ES-I3 (cell line): ENCODE results near the gene TTC28.
"Not testable (repeated sequence)": the region's sequence is repeated elsewhere in the genome, so short reads cannot be mapped to it uniquely, and the experiment has no call there.

ENCODE experiments used
- H3K36me3 ChIP-seq: 2 replicates; pipeline ENCODE4 v1.6.1; 2013; ENCODE audit warnings: mild to moderate bottlenecking, low read length, control low read depth, moderate library complexity; ENCODE audit not compliant: insufficient read depth
- H3K4me1 ChIP-seq: 2 replicates; pipeline ENCODE4 v1.6.1; 2013; ENCODE audit warnings: mild to moderate bottlenecking, control low read depth, low read length; ENCODE audit not compliant: insufficient read depth
- H3K9ac ChIP-seq: 2 replicates; pipeline ENCODE4 v1.6.1; 2013; ENCODE audit warnings: low read depth, mild to moderate bottlenecking, low read length, moderate library complexity
- H3K9me3 ChIP-seq: 2 replicates; pipeline ENCODE4 v1.6.1; 2013; ENCODE audit warnings: mild to moderate bottlenecking, low read length, moderate library complexity; ENCODE audit not compliant: control insufficient read depth, insufficient read depth

TTC28 gene

DNA sequence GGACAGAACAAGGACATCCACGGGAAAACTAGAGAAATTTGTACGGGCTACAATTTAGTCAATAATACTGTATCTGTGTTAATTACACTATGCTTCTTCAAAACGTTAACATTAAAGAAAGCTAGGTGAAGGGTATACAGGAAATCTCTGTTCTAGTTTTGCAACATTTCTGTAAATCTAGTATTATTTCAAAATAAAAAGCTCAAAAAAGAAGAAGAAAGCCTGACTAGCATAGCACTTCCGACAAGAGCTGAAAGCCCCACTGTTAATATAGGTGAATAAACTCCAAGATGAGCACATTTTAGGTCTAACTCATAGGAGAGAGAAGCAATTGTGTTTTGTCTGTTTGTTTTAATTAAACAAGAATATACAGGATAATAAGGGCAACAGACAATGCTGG is 299.7 kb downstream of the TTC28 start:
- H3K36me3 ChIP-seq = no peaks in the 10 kb centered on the region
- H3K9me3 ChIP-seq = no peaks in the 10 kb centered on the region
- no peak overlapping the region for H3K9ac ChIP-seq
- peaks cover 14% of the 10 kb centered on the region; the same call in 1 of the 2 replicates for H3K4me1 ChIP-seq

DNA sequence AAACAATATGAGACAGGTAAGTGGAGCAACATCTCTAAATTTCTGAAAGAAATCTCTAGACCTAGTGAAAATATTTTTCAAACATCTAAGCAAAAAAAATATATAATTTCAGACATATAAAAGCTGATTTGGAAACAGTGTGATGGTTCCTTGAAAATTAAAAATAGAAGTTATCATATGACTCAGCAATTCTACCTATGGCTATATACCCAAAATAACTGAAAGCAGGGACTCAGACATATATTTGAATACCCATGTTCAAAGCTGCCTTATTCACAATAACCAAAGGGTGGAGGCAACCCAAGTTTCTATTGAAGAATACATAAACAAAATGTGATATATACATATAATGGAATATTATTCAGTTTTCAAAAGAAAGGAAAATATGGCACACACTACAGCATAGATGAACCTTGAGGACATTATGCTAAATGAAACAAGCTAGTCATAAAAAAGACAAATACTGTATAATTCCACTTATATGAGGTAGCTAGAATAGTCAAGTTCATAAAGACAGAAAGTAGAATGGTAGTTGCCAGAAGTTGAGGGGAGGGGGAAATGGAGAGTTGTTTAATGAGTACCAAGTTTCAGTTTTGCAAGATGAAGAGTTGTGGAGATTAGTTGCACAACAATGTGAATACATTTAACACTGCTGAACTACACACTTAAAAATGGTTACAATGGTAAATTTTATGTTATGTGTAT is 300.4 kb downstream of the TTC28 start:
- Histone ChIP-seq H3K9me3 (no peaks in the 10 kb centered on the region), H3K36me3 (no peaks in the 10 kb centered on the region), H3K9ac (no peak overlapping the region), H3K4me1 (peaks cover 14% of the 10 kb centered on the region; the same call in 1 of the 2 replicates)

DNA sequence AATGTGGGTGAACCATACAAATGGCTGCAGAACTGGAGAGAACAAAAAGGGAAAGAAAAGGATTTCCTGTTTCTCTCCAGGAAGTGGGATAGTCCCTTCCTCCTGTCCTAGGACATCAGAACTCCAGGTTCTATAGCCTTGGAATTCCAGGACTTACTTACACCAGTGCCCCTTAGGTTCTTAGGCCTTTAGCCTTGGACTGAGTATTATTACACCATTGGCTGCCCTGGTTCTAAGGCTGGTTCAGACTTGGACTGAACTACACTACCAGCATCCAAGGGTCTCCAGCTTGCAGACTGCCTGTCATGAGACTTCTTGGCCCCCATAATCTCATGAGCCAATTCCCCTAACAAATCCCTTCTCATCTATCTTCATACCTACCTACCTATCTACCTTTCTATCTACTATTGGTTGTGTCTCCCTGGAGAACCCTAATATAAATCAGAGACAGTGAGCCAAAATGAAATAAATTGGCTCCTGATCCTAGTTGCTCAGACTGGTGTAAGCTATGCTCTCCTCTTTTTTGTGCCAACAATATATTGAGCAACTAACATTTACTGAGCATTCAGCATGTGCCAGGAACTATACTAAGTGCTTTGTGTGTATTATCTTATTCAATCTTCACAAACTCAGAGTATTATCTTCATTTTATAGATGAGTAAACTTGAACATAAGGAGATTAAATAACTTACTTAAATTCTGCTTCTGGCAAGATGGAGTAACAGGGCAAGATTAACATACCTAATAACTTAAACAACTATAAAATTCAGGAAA is 303.7 kb downstream of the TTC28 start:
- peaks cover 4% of the 10 kb centered on the region; the same call in 1 of the 2 replicates for H3K4me1 ChIP-seq
- no peaks in the 10 kb centered on the region for H3K9me3 ChIP-seq
- H3K36me3 ChIP-seq = no peaks in the 10 kb centered on the region
- no peak overlapping the region for H3K9ac ChIP-seq

DNA sequence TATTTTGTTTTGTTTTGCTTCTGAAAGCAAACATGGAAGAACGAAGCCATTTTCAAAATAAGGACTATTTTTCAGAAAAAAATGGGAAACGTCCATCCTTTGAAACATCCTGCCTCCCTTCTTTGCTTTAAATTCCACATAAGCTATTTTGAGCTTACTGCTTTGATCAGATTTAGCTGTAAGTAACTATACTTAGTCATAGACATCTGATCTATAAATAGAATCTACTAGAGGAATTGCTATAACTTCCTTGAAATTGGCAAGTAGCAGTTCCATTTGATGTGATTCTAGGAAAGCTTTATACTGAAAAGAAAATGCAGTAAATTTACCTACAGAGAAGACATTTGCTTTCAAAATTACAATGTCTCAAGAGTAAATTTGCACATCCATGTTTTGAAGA is 305.8 kb downstream of the TTC28 start:
- H3K36me3 ChIP-seq = no peaks in the 10 kb centered on the region
- H3K4me1 ChIP-seq = no peaks in the 10 kb centered on the region
- no peak overlapping the region for H3K9ac ChIP-seq
- H3K9me3 ChIP-seq = no peaks in the 10 kb centered on the region

DNA sequence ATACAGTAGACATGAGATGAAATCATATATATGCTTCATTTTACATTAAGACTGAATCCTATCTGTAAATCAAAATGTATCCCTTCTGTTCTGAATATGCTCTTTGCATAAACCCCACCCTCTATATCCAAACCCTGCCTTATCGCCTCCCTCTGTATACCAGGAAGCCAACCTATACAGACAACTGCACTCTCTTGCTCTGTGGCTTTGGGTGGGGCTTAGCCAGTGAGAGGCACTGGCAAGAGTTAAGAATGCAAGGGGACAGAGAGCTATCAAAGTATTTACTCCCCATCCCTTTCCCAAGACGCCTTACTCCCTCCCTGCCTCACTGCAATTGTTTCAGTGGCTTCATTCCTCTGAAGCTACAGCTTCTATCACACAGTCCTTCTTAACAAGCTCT is 309.8 kb downstream of the TTC28 start:
- no peaks in the 10 kb centered on the region for H3K9me3 ChIP-seq
- no peak overlapping the region for H3K9ac ChIP-seq
- no peaks in the 10 kb centered on the region for H3K4me1 ChIP-seq
- no peaks in the 10 kb centered on the region for H3K36me3 ChIP-seq

DNA sequence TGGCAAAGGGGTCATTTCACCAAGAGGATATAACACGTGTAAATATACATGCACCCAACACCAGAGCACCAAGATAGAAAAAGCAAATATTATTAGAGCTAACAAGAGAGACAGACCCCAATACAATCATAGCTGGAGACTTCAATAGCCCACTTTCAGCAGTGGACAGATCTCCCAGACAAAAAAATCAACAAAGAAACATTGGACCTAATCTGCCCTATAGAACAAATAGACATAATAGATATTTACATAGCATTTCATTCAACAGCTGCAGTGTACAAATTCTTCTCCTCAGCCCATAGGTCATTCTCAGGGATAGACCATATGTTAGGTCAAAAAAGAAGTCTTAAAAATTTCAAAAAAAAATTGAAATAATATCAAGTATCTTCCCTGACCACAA is 312.8 kb downstream of the TTC28 start:
- Histone ChIP-seq H3K4me1 (no peaks in the 10 kb centered on the region), H3K9me3 (peaks cover 7% of the 10 kb centered on the region; the same call in 1 of the 2 replicates), H3K36me3 (no peaks in the 10 kb centered on the region), H3K9ac (no peak overlapping the region)

DNA sequence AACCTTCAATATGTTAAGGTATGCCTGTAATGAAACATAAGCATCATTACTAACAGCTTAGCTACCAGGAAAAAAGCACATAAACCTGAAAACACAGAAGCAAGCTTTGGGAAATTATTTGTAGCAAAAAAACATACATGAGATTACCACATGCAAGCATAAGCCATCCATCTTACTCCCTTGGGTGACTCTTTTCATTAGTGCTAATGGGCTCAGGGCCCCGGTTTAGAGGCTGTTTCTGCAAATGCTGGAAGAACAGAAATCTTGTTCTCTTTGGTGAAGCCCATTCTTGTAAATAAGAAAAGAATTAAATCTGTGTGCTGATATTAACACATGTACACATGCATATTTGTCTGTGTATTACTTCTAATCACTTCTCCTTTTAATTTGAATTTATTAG is 314.3 kb downstream of the TTC28 start:
- Histone ChIP-seq H3K9ac (no peak overlapping the region), H3K36me3 (no peaks in the 10 kb centered on the region), H3K9me3 (peaks cover 7% of the 10 kb centered on the region; the same call in 1 of the 2 replicates), H3K4me1 (no peaks in the 10 kb centered on the region)

DNA sequence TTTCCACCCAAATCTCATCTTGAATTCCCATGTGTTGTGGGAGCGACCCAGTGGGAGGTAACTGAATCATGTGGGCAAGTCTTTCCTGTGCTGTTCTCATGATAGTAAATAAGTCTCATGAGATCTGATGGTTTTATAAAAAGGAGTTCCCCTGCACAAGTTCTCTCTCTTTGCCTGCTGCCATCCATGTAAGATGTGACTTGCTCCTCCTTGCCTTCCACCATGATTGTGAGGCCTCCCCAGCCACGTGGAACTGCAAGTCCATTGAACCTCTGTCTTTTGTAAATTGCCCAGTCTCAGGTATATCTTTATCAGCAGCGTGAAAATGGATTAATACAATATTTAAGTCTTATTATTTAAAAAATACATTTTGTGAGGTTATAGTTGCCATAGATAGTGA is 315.5 kb downstream of the TTC28 start:
- H3K4me1 ChIP-seq, H3K9ac ChIP-seq, H3K9me3 ChIP-seq, H3K36me3 ChIP-seq: not testable (repeated sequence)

DNA sequence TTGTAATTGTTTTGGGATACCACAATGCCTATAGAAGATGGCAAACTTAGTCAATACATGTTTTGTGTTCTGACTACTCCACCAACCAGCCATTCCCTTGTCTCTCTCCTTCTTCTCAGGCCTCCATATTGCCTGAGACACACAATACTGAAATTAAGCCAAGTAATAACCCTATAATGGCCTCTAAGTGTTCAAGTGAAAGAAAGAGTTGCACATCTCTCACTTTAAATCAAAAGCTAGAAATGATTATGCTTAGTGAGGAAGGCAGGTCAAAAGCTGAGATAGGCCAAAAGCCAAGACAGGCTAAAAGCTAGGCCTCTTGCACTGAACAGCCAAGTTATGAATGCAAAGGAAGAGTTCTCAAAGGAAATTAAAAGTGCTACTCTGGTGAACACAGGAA is 318.7 kb downstream of the TTC28 start:
- H3K9ac ChIP-seq = no peak overlapping the region
- H3K9me3 ChIP-seq = peaks cover 7% of the 10 kb centered on the region; the same call in 1 of the 2 replicates
- no peaks in the 10 kb centered on the region for H3K36me3 ChIP-seq
- peaks cover 8% of the 10 kb centered on the region for H3K4me1 ChIP-seq

DNA sequence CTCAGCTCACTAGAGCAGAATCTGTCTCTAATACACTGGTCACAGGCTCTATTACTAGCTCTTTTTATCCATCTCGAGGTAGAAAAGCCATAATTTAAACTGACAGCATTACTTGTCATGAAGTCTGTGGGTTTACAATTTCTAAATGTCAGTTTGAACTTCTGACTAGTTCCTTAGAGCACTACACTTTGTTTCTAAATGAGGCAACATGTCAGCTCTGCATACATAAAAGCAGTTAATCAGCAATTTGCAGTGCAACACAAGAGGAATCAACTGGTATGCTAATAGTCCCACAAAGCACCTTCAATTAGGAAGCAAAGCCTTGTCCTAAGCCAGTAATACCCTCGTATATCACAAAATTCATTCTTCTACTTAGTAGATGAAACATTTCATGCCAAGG is 321.3 kb downstream of the TTC28 start:
- Histone ChIP-seq H3K9me3 (peaks cover 4% of the 10 kb centered on the region; the same call in 1 of the 2 replicates), H3K36me3 (no peaks in the 10 kb centered on the region), H3K9ac (no peak overlapping the region), H3K4me1 (peaks cover 8% of the 10 kb centered on the region)

DNA sequence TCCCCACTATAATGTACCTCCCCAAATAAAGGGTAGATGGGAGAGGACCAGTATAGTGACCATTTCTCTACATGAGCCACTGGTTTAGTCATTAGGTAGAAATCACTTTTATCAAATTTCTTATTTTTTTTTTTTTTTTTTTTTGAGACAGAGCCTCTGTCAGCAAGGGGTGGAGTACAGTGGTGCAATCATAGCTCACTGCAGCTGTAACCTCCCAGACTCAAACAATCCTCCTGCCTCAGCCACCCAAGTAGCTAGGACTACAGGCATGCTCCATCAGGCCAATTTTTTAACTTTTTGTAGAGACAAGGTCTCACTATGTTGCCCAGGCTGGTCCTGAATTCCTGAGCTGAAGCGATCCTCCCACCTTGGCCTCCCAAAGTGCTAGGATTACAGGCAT is 322.4 kb downstream of the TTC28 start:
- H3K36me3 ChIP-seq = no peaks in the 10 kb centered on the region
- H3K4me1 ChIP-seq = peaks cover 8% of the 10 kb centered on the region
- no peaks in the 10 kb centered on the region for H3K9me3 ChIP-seq
- H3K9ac ChIP-seq = no peak overlapping the region

DNA sequence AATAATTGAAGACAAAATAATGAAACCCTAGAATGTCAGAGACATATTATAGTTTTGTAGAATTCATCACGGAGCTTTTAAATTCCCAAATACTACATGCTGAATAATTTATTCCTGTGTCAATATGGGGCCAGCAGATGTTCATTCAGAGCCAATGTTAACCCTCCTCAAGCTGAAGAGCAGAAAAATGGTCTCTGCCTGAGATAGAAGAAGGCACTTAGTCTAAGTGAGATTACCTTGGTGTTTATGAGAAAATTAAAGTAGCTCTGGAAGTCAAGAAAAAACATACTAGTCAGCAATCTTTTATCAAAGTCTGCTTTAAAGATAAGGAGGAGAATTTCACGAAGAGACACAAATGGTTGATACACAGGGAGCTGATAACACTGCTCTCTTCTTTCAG is 328.2 kb downstream of the TTC28 start:
- H3K9ac ChIP-seq = no peak overlapping the region
- H3K9me3 ChIP-seq = no peaks in the 10 kb centered on the region
- H3K4me1 ChIP-seq = no peaks in the 10 kb centered on the region
- H3K36me3 ChIP-seq = no peaks in the 10 kb centered on the region

DNA sequence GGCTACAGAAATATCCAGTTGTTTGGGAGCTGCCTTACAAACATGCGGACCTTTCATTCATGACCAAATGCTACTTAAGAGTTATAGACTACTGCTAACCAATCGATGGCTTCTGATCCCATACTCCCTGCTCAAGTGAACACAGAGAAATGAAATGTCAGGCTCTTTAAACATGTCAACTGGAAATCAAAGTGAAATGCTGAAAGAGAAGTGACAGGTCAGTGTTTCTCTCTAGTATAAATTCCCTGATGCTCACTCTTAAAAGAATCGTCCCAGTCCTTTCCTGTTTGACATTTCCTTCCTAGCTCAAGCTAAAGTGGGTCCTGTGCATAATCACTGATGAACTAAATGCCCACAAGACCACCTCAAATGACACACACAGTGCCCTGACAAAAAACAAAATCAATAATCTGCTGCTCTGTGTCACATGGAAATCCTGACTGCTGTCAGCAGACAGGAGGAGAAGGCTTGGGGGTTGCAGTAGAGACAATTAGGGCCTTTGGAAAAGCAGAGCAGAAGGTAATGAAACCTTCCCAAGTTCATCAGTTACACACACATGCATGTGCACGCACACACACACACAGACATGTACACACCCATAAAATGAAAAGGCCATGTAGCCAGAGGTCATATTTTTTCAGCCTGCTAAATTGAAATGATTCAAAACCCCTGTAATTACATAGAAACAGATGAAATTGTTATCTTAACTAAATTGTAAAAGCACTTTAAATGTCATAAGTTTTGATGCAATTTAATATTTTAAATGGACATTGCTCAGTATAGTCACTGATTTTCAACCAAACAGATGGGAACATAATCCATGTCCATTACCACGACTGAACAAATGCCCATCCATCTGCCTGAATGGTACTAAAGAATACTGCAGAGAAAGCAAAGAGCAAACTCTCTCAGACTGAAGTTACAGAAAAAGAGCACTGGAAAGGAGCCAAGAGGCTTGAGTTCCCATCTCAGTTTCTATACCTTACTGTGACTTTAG is 330.7 kb downstream of the TTC28 start:
- H3K4me1 ChIP-seq = no peaks in the 10 kb centered on the region
- H3K9me3 ChIP-seq = no peaks in the 10 kb centered on the region
- no peaks in the 10 kb centered on the region for H3K36me3 ChIP-seq
- H3K9ac ChIP-seq = no peak overlapping the region

DNA sequence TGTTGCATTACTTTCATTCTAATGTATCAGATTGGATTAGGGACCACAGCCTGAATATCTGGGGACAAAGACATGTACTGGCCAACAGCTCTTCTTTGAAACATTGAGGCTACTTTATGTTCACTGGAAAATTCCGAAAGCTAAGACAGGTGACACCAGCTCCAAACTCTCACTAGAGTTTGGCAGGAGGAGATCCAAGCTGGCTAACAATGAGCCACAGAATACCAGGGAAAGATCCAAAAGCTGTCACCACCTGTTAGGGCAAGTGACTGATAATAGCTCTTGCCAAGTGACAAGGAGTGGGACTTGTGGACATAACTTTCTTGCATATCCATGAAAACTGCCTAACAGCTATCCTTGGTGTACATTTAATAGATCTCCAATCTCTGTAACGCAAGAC is 333.3 kb downstream of the TTC28 start:
- Histone ChIP-seq H3K9ac (no peak overlapping the region), H3K36me3 (no peaks in the 10 kb centered on the region), H3K9me3 (no peaks in the 10 kb centered on the region), H3K4me1 (no peaks in the 10 kb centered on the region)
